HG02678 (cell line): Measurements from ENCODE around the gene PERCC1.
"Not testable (repeated sequence)": the region's sequence is repeated elsewhere in the genome, so short reads cannot be mapped to it uniquely, and the experiment has no call there.

Source experiments
- ATAC-seq: cut with Tn5 transposase; IDR thresholded peaks from one replicate; pipeline ENCODE4 v1.9.1; 2021; ENCODE audit warnings: mild to moderate bottlenecking, moderate library complexity; ENCODE audit not compliant: unreplicated experiment

Gene PERCC1

GRCh38 chr16:1466054-1466453, 35.2 kb downstream of the PERCC1 start:
- ATAC-seq = no peak

GRCh38 chr16:1466968-1467521, 36.2 kb downstream of the PERCC1 start:
- no peak for ATAC-seq

DNA sequence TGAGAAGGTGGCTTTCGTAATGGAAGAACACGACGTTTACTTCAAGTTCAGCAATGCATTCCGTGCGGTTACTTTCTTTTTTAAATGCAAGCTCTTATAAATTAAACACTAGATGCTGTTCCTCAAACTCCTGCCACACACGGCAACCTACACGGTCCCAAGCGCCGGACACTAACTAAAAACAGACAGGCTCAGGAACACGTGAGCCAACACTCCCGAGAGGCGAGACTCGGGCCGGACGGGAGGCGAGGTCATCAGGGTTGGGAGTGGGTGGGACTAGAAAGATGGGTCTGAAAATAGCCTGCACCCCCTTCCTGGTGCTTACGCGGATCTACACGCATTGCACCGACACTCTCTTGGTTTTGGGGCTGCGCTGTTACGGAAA, 37.5 kb downstream of the PERCC1 start:
- no peak for ATAC-seq

DNA sequence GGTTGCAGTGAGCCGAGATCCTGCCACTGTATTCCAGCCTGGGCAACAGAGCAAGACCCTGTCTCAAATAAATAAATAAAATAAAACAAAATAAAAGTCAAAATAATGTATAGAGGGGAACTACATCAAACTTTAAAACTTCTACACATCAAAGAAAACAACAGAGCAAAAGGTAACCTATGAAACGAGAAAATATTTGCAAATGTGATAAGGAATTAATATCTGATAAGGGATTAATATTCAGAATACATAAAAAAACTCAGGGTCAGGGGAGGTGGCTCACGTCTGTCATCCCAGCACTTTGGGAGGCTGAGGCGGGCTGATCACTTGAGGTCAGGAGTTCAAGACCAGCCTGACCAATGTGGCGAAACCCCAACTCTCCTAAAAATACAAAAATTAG, 38.3 kb downstream of the PERCC1 start:
- not testable (repeated sequence) for ATAC-seq

DNA sequence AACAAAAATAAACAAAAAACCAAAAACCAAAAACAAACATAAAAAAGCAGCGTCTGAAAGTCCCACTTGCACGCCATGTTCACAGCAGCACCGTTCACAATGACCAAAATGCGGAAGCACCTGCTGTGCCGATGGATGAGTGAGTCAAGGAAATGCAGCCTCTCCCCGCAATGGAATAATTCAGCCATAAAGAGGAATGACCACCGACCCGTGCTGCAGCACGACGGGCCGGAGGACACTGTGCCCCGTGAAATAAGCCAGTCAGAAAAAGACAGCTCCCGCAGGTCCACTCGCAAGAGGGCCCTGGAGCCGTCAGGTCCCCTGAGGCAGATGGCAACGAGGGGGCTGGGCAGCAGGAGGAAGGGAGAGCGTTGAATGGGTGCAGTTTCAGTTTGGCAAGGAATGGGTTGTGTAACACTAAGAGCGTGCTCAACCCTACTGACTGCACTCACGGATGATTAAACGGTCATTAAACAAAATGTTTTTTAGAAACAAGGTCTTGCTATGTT, 38.9 kb downstream of the PERCC1 start:
- no peak for ATAC-seq

GRCh38 chr16:1470481-1471251, 39.8 kb downstream of the PERCC1 start:
- ATAC-seq = no peak

GRCh38 chr16:1471569-1472194, 40.8 kb downstream of the PERCC1 start:
- no peak for ATAC-seq

DNA sequence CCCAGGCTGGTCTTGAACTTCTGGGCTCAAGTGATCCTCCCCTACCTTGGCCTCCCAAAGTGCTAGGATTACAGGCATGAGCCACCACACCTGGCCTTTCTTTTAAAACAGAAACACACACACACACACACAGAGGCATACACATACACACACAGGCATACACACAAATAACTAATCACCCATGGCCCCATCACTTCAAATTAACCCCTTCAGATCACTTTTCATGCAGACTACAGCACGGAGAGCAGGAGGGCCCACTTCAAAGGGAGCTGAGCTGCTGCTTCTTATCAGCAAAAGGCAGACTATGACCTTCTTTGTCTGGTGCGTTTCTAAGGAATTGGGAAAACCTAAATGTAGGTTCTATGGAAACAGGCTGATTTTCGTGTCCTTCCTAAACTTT, 42.1 kb downstream of the PERCC1 start:
- ATAC-seq = no peak

DNA sequence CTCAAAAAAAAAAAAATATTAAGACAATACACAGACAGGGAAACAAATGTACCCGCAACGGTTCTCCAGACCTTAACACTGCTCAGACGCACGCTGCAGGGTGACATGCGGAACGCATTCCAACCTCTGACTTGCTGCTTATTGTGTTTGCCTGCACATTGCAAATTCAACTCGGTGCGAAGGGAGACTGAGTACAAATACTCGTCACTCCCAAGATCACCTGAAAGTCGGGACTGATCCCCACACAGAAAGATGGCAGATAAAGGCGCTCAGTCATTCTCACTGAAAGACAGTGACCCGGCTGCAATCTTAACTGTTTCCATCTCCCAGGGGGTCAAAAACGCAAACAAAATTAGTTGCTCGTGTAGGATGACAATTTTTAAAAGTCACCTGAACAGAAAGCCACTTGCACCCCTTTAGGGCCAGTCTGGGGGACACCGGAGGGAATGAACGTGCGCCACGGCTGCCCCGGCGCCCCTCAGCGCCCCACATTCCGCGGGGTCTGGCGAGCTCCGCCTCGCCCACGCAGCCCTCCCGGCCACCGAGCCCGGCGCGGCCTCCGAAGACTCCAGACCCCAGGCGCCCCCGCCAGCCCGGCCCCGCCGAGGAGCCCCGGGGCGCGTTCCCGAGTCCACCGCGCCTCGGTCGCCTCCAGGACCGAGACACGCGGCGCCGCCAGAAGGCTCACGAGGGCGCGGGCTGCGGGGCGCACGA, 43.4 kb downstream of the PERCC1 start:
- no peak for ATAC-seq

DNA sequence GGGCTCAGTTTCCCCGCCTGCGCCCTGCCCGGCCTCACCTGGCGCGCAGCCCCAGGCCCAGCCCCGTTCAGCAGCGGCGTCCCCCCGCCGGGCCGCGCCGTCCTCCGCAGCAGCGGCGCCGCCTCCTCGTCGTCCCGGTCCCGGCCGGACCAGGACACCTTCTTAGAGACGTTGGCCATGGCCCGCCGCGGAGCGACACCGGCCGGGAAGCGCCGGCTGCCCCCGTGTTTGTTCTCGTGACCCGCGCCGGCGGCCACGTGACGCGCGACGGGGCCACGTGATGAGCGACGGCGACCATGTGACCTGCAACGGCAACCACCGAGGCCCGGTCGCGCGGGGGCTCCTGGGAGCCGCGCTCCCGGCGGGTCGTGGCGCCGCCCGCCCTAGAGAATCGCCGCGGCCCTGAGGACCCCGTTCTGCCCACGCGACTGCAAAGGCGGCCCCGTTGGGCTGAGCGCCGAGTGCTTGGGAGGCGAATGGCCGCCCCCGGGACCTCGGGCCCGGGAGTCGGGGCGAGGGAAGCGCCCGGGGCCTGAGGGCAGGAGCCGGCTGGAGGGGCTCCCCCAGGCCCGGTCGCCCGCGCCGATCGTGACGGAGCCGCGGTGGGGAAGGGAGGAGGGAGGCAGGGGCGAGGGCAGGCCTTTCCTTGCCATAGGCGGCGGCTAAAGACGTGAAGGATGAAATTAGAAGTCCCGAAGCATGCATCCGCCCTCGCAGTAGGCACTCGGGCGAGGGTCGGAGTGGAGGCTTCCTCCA, 44.1 kb downstream of the PERCC1 start, which contains the start of gene CLCN7:
Gene CLCN7 (minus strand): TSS at position 233 of the 756 bp plus-strand sequence. CDS start 54 bp downstream, at position 179.
- peak; percentile 86 for ATAC-seq

GRCh38 chr16:1475552-1476114, 44.8 kb downstream of the PERCC1 start:
- ATAC-seq = no peak

DNA sequence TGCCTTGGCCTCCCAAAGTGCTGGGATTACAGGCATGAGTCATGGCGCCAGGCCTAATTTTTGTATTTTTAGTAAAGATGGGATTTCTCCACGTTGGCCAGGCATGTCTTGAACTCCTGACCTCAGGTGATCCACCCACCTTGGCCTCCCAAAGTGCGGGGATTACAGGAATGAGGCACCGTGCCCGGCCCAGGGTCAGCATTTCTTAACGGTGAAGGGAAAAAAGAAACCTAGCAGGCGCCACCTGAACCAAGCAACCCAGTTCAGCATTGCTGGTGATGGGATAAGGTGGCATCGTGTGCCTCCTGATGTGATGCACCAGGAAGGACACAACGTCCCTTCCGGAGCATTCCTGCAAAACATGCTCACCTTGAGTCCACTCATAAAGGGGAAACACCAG, 46.2 kb downstream of the PERCC1 start:
- no peak for ATAC-seq

DNA sequence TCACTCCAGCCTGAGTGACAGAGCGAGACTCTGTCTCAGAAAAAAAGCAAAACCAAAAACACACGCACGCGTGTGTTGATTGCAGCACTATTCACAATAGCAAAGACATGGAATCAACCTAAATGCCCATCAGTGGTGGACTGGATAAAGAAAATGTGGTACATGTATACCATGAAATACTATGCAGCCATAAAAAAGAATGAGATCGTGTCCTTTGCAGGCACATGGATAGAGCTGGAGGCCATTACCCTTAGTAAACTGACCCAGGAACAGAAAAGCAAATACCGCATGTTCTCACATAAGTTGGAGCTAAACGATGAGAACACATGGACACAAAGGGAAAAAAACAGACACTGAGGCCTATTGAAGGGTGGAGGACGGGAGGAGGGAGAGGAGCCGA, 48.1 kb downstream of the PERCC1 start:
- ATAC-seq = not testable (repeated sequence)

- ATAC-seq = no peak
Measured at GRCh38 chr16:1481906-1482835, 51.3 kb downstream of the PERCC1 start.
